Neutrophil (primary cell): ENCODE results near the gene MAMDC4.

ENCODE experiments used
- H3K27ac ChIP-seq: fragments of 200-600 bp; sonication (generic); 2 replicates; pipeline ENCODE4 v1.5.1; 2016; ENCODE audit warnings: mild to moderate bottlenecking, moderate library complexity
- H3K27me3 ChIP-seq: fragments of 200-600 bp; sonication (generic); 2 replicates; pipeline ENCODE4 v1.6.0; 2016; ENCODE audit warnings: mild to moderate bottlenecking
- H3K36me3 ChIP-seq: fragments of 200-600 bp; sonication (generic); 2 replicates; pipeline ENCODE4 v1.5.1; 2017
- H3K4me1 ChIP-seq, 2 experiments: fragments of 200-600 bp in 1 of 2; sonication (generic) in 1 of 2; 1 replicate in 1 of 2; 2 replicates in 1 of 2; pipeline versions ENCODE4 v1.5.1 to v1.6.1; 2013 to 2016; ENCODE audit warnings: low read depth in 1 of 2, low read length in 1 of 2, mild to moderate bottlenecking in 1 of 2, moderate library complexity in 1 of 2; ENCODE audit not compliant: control insufficient read depth in 1 of 2, insufficient read depth in 1 of 2
- H3K4me3 ChIP-seq, 2 experiments: fragments of 200-600 bp in 1 of 2; sonication (generic) in 1 of 2; 1 replicate in 1 of 2; 2 replicates in 1 of 2; pipeline ENCODE4 v1.5.1; 2013 to 2016; ENCODE audit warnings: low read depth in 1 of 2, low read length in 1 of 2, mild to moderate bottlenecking in 1 of 2, moderate library complexity in 1 of 2
- H3K9me3 ChIP-seq: fragments of 200-600 bp; sonication (generic); 2 replicates; pipeline ENCODE4 v1.5.1; 2016
- CTCF ChIP-seq: fragments of 200-600 bp; sonication (generic); IDR thresholded peaks from 2 replicates; pipeline ENCODE4 v1.5.1; 2016; ENCODE audit warnings: antibody characterized with exemption

Gene MAMDC4

GRCh38 chr9:136844761-136845464 is 7.2 kb upstream of the MAMDC4 start:
- peaks cover 16% of the 10 kb centered on the region for H3K36me3 ChIP-seq
- H3K27me3 ChIP-seq = peaks cover 74% of the 10 kb centered on the region
- no peak for TF ChIP-seq CTCF
- H3K4me3 ChIP-seq = no peak overlapping the region
- no peak overlapping the region for H3K27ac ChIP-seq
- no peaks in the 10 kb centered on the region for H3K9me3 ChIP-seq
- peaks cover 46 to 62% of the 10 kb centered on the region in 2 experiments for H3K4me1 ChIP-seq

GRCh38 chr9:136845465-136846260 is 6.5 kb upstream of the MAMDC4 start:
- Histone ChIP-seq H3K27me3 (peaks cover 74% of the 10 kb centered on the region), H3K36me3 (peaks cover 9% of the 10 kb centered on the region), H3K4me1 (peaks cover 49 to 65% of the 10 kb centered on the region in 2 experiments), H3K9me3 (no peaks in the 10 kb centered on the region), H3K4me3 (no peak overlapping the region), H3K27ac (no peak overlapping the region)
- TF ChIP-seq CTCF = no peak

GRCh38 chr9:136846376-136847087 is 5.6 kb upstream of the MAMDC4 start:
- H3K4me1 ChIP-seq = peaks cover 49 to 65% of the 10 kb centered on the region in 2 experiments

GRCh38 chr9:136847088-136847825 is 4.9 kb upstream of the MAMDC4 start:
- Histone ChIP-seq H3K4me3 (peak overlapping the region; percentile 85 to 100), H3K36me3 (no peaks in the 10 kb centered on the region), H3K4me1 (peaks cover 47 to 61% of the 10 kb centered on the region in 2 experiments), H3K9me3 (no peaks in the 10 kb centered on the region), H3K27me3 (peaks cover 70% of the 10 kb centered on the region), H3K27ac (peak overlapping the region; percentile 44)
- TF ChIP-seq CTCF = no peak

More at GRCh38 chr9:136846376-136847087, 5.6 kb upstream of the MAMDC4 start:
- no peak overlapping the region for H3K27ac ChIP-seq
- no peaks in the 10 kb centered on the region for H3K36me3 ChIP-seq
- H3K27me3 ChIP-seq = peaks cover 74% of the 10 kb centered on the region
- no peak for TF ChIP-seq CTCF
- H3K4me3 ChIP-seq = peak overlapping the region; percentile 27 to 100
- H3K9me3 ChIP-seq = no peaks in the 10 kb centered on the region

GRCh38 chr9:136847826-136848392 is 4.2 kb upstream of the MAMDC4 start:
- Histone ChIP-seq H3K9me3 (no peaks in the 10 kb centered on the region), H3K4me1 (peaks cover 44 to 56% of the 10 kb centered on the region in 2 experiments), H3K27ac (peak overlapping the region; percentile 44), H3K4me3 (peak overlapping the region; percentile 85 to 100), H3K27me3 (peaks cover 64% of the 10 kb centered on the region), H3K36me3 (no peaks in the 10 kb centered on the region)
- TF ChIP-seq CTCF = no peak
